NB4 (cell line): ENCODE measurements around the gene C21orf58.

ENCODE experiments used
- DNase-seq: peaks from one replicate; pipeline ENCODE4 v3.0.0; 2010; ENCODE audit warnings: low read depth
- H3K4me3 ChIP-seq: one replicate; pipeline ENCODE4 v1.5.1; 2011; ENCODE audit warnings: mild to moderate bottlenecking, low read depth, low read length, moderate library complexity
- MYC ChIP-seq: IDR thresholded peaks from 2 replicates; pipeline ENCODE4 v1.6.1; 2011; ENCODE audit warnings: low read depth, low read length
- POLR2A ChIP-seq: IDR thresholded peaks from 2 replicates; pipeline ENCODE4 v1.6.1; 2011; ENCODE audit warnings: mild to moderate bottlenecking; ENCODE audit not compliant: insufficient read length; ENCODE audit errors: extremely low read depth
- TF ChIP-seq, protein P1 (sequence below): IDR thresholded peaks from one replicate; pipeline ENCODE4 v1.5.1; 2012; ENCODE audit warnings: low read depth, low read length
- TF ChIP-seq, protein P2 (sequence below): IDR thresholded peaks from 2 replicates; pipeline ENCODE4 v1.6.1; 2011; ENCODE audit warnings: low read depth, low read length

C21orf58 gene

DNA sequence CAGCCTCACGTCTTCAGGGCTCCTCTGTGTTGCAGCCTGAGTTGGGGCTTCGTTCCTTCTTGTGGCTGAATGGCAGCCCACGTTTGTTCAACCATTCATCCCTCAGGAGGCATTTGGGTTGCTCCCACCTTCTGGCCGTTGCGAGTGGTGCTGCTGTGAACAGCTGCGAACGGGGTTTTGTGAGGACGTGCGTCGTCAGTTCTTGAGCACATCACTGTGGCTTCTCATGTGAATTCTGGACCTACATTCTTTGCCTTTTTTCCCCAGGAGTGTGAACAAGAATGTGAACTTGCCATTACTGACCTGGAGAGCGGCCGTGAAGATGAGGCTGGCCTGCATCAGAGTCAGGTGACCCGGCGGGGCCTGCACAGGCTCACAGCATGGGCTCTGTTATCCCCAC, 22.2 kb upstream of the C21orf58 start:
- no peak overlapping the region for H3K4me3 ChIP-seq
- DNase-seq: no peak
- TF ChIP-seq MYC: no peak
- no peak for TF ChIP-seq POLR2A
- TF ChIP-seq, protein P1, sequence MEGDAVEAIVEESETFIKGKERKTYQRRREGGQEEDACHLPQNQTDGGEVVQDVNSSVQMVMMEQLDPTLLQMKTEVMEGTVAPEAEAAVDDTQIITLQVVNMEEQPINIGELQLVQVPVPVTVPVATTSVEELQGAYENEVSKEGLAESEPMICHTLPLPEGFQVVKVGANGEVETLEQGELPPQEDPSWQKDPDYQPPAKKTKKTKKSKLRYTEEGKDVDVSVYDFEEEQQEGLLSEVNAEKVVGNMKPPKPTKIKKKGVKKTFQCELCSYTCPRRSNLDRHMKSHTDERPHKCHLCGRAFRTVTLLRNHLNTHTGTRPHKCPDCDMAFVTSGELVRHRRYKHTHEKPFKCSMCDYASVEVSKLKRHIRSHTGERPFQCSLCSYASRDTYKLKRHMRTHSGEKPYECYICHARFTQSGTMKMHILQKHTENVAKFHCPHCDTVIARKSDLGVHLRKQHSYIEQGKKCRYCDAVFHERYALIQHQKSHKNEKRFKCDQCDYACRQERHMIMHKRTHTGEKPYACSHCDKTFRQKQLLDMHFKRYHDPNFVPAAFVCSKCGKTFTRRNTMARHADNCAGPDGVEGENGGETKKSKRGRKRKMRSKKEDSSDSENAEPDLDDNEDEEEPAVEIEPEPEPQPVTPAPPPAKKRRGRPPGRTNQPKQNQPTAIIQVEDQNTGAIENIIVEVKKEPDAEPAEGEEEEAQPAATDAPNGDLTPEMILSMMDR: no peak
- TF ChIP-seq, protein P2, sequence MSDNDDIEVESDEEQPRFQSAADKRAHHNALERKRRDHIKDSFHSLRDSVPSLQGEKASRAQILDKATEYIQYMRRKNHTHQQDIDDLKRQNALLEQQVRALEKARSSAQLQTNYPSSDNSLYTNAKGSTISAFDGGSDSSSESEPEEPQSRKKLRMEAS: no peak

DNA sequence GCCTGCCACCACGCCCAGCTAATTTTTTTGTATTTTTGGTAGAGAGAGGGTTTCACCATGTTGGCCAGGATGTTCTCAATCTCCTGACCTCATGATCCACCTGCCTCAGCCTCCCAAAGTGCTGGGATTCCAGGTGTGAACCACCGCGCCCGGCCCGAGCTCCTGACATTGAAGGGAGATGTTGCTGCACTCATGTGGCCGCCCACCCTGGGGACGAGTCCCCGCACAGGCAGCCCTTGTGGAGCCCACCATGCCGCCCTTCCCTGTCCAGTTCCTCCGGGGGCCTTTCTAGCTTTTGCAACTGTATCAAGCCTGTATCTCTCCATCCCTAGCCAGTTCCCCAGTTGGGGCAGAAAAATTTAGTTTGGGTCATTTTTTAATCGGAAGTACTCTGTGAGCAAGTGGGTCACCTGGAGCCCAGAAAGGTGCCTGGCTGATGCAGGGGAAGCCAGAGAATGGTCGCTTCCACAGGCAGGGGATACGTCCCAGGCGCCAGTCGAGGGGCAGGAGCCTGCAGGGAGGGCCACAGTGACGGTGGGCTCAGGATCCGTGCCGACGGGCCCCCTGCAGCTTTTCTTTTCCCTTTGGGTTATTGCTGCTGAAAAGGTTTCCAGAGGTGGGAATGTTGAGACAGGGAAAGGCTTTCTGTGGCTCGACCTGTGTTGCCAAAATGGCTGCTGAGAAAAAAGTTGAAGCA, 20.7 kb upstream of the C21orf58 start:
- no peak overlapping the region for H3K4me3 ChIP-seq
- TF ChIP-seq, protein P2: no peak
- TF ChIP-seq, protein P1: no peak
- TF ChIP-seq POLR2A (no peak), MYC (no peak)

DNA sequence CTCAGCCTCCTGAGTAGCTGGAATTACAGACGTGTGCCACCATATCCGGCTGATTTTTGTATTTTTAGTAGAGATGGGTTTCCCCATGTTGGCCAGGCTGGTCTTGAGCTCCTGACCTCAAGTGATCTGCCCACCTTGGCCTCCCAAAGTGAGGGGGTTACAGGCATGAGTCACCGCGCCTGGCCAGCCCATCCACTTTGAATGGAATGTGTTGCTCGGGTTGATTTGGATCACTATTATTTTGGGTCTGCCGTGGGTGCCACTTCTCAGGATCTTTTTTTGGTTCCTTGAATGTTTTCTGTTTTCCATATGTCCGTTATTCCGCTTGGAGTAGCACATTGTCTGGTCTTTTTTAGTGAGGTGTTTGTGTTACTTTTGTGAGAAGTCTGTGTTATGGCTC, 17.3 kb upstream of the C21orf58 start:
- no peak overlapping the region for H3K4me3 ChIP-seq
- DNase-seq: no peak
- TF ChIP-seq, protein P1: no peak
- TF ChIP-seq POLR2A (no peak), MYC (no peak)
- TF ChIP-seq, protein P2: no peak

More for the DNA sequence above, 20.7 kb upstream of the C21orf58 start:
- DNase-seq: no peak

DNA sequence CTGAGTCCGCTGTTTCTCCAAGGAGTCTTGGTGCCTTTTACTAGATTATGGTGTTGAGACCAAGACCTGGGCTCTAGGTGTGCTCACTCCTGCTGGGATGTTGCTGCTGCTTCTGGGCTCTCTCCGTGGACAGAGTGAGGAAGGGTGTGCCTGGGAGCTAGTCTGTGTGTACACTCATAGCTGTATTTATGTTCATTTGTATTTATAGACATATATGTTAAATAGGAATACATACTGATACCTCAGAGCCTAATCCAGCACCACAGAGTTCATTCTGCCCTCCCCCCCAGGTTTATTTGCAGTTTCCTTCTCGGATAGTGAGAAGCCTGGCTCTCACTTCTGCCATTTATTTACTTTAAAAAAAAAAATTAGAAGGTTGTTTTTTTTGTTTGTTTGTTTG, 12.9 kb upstream of the C21orf58 start:
- TF ChIP-seq POLR2A: no peak
- no peak for TF ChIP-seq MYC
- TF ChIP-seq, protein P1: no peak
- TF ChIP-seq, protein P2: no peak
- no peak overlapping the region for H3K4me3 ChIP-seq
- DNase-seq: no peak

DNA sequence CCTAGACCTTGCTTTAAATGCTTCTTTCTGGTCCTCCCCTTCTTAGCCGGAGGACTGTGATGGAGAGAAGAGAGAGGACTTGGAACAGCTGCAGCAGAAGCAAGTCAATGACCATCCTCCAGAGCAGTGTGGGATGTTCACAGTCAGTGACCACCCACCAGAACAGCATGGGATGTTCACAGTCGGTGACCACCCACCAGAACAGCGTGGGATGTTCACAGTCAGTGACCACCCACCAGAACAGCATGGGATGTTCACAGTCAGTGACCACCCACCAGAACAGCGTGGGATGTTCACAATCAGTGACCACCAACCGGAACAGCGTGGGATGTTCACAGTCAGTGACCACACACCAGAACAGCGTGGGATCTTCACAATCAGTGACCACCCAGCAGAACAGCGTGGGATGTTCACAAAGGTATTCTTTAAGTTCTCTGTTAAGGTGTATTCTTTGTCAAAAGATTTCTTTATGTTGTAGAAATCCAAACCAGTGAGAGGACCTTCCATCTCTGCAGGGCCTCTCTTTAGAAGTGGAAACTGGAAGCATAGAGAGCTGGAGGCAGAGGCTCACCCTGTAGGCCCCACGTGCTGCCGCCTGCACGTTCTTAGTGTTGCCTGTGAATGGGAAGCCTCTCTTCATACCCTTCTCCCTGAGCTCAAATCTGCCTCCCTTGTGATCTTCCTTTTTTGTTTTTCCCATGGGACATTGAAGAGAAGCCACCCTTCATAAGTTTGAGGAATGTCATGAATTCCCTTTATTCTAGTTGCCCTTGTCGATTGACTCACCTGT, 10.9 kb upstream of the C21orf58 start:
- TF ChIP-seq, protein P1: no peak
- TF ChIP-seq POLR2A: no peak
- no peak overlapping the region for H3K4me3 ChIP-seq
- DNase-seq: no peak
